ENCODE measurements around the gene MYL5.

The MYL5 gene

DNA sequence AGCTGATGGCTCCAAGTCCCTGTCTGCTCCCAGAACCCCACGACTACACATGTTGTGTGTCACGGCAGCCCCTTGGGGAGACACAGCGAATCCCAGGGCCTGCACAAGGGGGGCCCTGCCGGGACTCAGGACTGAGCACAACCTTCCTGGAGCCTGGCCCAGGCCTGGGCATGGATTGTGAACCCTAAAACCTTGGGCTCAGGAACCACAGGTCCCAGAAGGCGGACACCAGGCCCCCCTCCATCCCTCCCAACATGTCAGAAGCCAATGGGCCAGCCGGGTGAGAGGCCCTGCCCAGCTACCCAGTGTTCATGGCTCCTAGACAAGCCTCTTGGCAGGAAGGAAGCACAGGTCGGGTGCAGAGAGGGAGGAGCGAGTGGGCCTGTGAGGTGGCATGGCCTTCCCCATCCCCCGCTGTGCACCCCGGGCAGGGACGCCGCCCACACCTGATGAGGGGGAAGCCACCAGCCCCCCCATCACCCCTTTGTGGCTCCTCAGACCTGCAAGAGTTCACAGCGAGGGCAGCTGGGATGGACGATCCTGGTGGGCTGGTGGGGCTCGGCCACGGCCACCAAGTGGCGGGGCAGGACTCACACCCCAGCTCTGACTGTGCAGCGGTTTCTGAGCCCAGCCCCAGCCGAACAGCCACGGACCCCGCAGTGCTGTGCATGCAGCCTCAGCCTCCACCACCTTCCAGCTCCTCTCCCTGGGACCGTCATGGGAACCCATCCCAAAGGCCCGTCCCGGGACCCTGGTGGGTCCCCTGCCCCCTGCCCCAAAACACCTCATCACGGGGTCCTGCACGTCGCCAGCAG lies 45.3 kb upstream of the MYL5 start:
- no peak overlapping the region for H3K4me3 ChIP-seq (ENCODE audit: low read depth, low read length)
- no peak for TF ChIP-seq CTCF (IDR thresholded peaks at IDR 0.05; ENCODE audit: low read depth, low read length)

- no peak for TF ChIP-seq CTCF (IDR thresholded peaks at IDR 0.05; ENCODE audit: low read depth, low read length)
- H3K4me3 ChIP-seq (ENCODE audit: low read depth, low read length) = no peak overlapping the region
These were observed 44.8 kb upstream of the MYL5 start for GRCh38 chr4:629636-629914.

DNA sequence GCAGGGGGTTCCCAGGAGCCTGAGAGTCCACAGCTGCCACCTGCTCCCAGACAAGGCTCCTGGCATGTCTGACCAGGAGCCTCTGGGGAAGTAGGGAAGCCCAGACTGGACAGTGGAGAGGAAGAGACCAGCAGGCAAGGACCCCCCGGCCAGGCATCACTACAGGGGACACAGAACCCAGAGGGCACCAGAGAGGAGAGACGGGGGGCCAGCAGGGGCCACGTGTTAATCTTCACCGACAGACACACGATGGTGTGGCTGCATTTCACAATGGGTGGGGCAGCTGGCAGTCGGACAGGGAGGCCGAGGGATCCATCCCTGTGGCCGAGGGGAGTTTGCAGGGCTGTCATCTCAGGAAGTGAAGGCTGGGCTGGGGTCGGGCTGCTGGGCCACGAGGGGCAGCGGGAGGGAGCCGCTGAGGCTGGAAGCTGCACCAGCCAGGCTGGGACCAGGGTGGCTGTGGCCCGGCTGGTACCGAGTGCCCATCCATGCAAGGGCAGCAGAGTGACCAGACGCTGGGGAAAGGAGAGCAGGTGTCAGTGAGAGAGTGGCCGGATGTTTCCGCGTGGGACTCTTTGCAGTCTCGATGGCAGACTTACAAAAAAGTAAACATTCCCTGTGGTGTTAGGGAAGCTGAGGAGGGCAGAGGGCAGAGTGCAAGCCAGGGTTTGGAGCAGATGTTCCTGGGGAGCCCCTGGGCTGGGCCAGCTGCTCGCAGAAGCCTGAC lies 44.3 kb upstream of the MYL5 start:
- no peak overlapping the region for H3K4me3 ChIP-seq (ENCODE audit: low read depth, low read length)
- no peak for TF ChIP-seq CTCF (IDR thresholded peaks at IDR 0.05; ENCODE audit: low read depth, low read length)

DNA sequence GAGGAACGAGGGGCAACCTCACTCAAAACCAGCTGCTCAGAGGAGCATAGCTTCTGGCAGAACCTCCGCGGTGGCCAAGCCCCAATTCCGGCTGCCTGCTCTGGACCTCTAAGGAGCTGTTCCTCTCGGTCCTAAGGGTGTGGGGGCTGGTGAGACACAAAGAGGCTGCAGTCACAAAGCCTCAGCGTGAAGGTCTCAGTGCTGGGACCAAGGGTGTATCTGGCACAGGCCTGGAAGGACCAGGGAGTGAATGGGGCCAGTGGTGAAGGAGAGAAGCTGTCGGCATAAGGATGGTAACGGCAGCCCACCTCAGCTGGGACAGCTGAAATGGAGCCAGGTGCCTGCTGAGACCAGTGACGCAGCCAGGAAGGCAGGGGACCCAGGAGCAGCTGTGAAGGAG lies 43.7 kb upstream of the MYL5 start:
- TF ChIP-seq CTCF (IDR thresholded peaks at IDR 0.05; ENCODE audit: low read depth, low read length) = no peak
- no peak overlapping the region for H3K4me3 ChIP-seq (ENCODE audit: low read depth, low read length)

GRCh38 chr4:632196-632790 lies 42.0 kb upstream of the MYL5 start:
- no peak overlapping the region for H3K4me3 ChIP-seq (ENCODE audit: low read depth, low read length)
- no peak for TF ChIP-seq CTCF (IDR thresholded peaks at IDR 0.05; ENCODE audit: low read depth, low read length)

DNA sequence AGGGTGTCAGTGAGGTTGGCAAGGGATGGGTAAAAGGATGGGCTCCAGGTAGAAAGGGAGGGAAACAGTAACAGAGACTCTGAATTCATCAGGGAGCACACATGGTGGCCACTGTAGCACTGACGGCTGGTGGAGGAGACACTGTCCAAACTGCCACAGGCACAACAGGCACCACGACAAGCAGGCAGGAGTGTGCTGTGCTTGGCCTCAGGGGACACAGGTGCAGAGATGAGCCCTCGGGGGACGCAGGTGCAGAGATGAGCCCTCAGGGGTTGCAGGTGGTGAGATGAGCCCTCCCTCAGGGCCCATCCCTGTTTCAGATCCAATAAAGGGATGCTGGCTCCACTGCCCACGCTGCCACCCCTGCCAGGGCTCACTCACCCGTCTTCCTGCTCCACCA lies 41.4 kb upstream of the MYL5 start:
- H3K4me3 ChIP-seq (ENCODE audit: low read depth, low read length) = no peak overlapping the region
- TF ChIP-seq CTCF (IDR thresholded peaks at IDR 0.05; ENCODE audit: low read depth, low read length) = no peak

- TF ChIP-seq CTCF (IDR thresholded peaks at IDR 0.05; ENCODE audit: low read depth, low read length) = no peak
- H3K4me3 ChIP-seq (ENCODE audit: low read depth, low read length) = no peak overlapping the region
These were observed 40.9 kb upstream of the MYL5 start for GRCh38 chr4:633406-633805.

Measured in WI38 (cell line).